ENCODE measurements around the gene DIO3. TPM values are rescaled to one million over a fixed set of nuclear protein-coding genes. Genes with fewer than 3 reads are reported as not detected.

The DIO3 gene
- total and polyA plus RNA-seq, 2 experiments from 2014 or later = 18.4 to 51.1 TPM

- TF ChIP-seq EZH2phosphoT487 (IDR thresholded peaks at IDR 0.05; ENCODE audit: low read depth, severe bottlenecking, unreplicated experiment) (no peak), EZH2 (IDR thresholded peaks at IDR 0.05; ENCODE audit: borderline replicate concordance) (no peak), CTCF (IDR thresholded peaks at IDR 0.05; ENCODE audit: poor library complexity) (no peak)
- Histone ChIP-seq H3K36me3 (replicated peaks; ENCODE audit: insufficient read depth, low read depth) (no peaks in the 10 kb centered on the region), H3K27ac (no peak overlapping the region), H4K20me1 (ENCODE audit: insufficient read depth, poor library complexity, severe bottlenecking) (no peaks in the 10 kb centered on the region), H3K4me2 (no peak overlapping the region), H3K9me2 (replicated peaks; ENCODE audit: insufficient read depth) (no peaks in the 10 kb centered on the region), H3K9me3 (ENCODE audit: low read depth) (no peaks in the 10 kb centered on the region), H2AFZ (no peak overlapping the region), H3K4me3 (no peak overlapping the region), H3K27me3 (no peaks in the 10 kb centered on the region), H3K4me1 (ENCODE audit: insufficient read depth) (no peaks in the 10 kb centered on the region), H3K79me2 (no peaks in the 10 kb centered on the region)
- DNase-seq (ENCODE audit: low spot score) = no peak
- WGBS (ENCODE audit: low lambda C conversion rate, missing lambda C conversion rate) = 100% methylated on average over 1 of the region's 13 CpGs
These were observed 32.2 kb upstream of the DIO3 start for GRCh38 chr14:101529079-101529478.

GRCh38 chr14:101534198-101534597, 27.1 kb upstream of the DIO3 start:
- no peaks in the 10 kb centered on the region for H3K36me3 ChIP-seq (replicated peaks; ENCODE audit: insufficient read depth, low read depth)
- H3K27me3 ChIP-seq = no peaks in the 10 kb centered on the region
- no peak for DNase-seq (ENCODE audit: low spot score)
- H3K79me2 ChIP-seq = no peaks in the 10 kb centered on the region
- H3K9me3 ChIP-seq (ENCODE audit: low read depth) = no peaks in the 10 kb centered on the region
- 89% methylated on average over 4 of the region's 4 CpGs for WGBS (ENCODE audit: low lambda C conversion rate, missing lambda C conversion rate)
- no peak overlapping the region for H3K4me3 ChIP-seq
- no peak for TF ChIP-seq CTCF (IDR thresholded peaks at IDR 0.05; ENCODE audit: poor library complexity)
- TF ChIP-seq EZH2 (IDR thresholded peaks at IDR 0.05; ENCODE audit: borderline replicate concordance) = no peak
- TF ChIP-seq EZH2phosphoT487 (IDR thresholded peaks at IDR 0.05; ENCODE audit: low read depth, severe bottlenecking, unreplicated experiment) = no peak
- no peaks in the 10 kb centered on the region for H4K20me1 ChIP-seq (ENCODE audit: insufficient read depth, poor library complexity, severe bottlenecking)
- H3K4me1 ChIP-seq (ENCODE audit: insufficient read depth) = peaks cover 8% of the 10 kb centered on the region
- no peak overlapping the region for H2AFZ ChIP-seq
- no peaks in the 10 kb centered on the region for H3K9me2 ChIP-seq (replicated peaks; ENCODE audit: insufficient read depth)
- H3K4me2 ChIP-seq = no peak overlapping the region
- no peak overlapping the region for H3K27ac ChIP-seq

GRCh38 chr14:101535232-101535631, 26.1 kb upstream of the DIO3 start:
- DNase-seq (ENCODE audit: low spot score) = peak; percentile 52
- no peaks in the 10 kb centered on the region for H3K9me3 ChIP-seq (ENCODE audit: low read depth)
- 58% methylated on average over 9 of the region's 9 CpGs for WGBS (ENCODE audit: low lambda C conversion rate, missing lambda C conversion rate)
- no peak overlapping the region for H3K4me3 ChIP-seq
- no peaks in the 10 kb centered on the region for H4K20me1 ChIP-seq (ENCODE audit: insufficient read depth, poor library complexity, severe bottlenecking)
- H3K9me2 ChIP-seq (replicated peaks; ENCODE audit: insufficient read depth) = no peaks in the 10 kb centered on the region
- H3K27ac ChIP-seq = peak overlapping the region; percentile 84
- H3K79me2 ChIP-seq = no peaks in the 10 kb centered on the region
- no peaks in the 10 kb centered on the region for H3K36me3 ChIP-seq (replicated peaks; ENCODE audit: insufficient read depth, low read depth)
- H3K4me2 ChIP-seq = no peak overlapping the region
- no peak overlapping the region for H2AFZ ChIP-seq
- H3K4me1 ChIP-seq (ENCODE audit: insufficient read depth) = peaks cover 8% of the 10 kb centered on the region
- H3K27me3 ChIP-seq = no peaks in the 10 kb centered on the region
- TF ChIP-seq CTCF (IDR thresholded peaks at IDR 0.05; ENCODE audit: poor library complexity) (no peak), EZH2 (IDR thresholded peaks at IDR 0.05; ENCODE audit: borderline replicate concordance) (no peak), EZH2phosphoT487 (IDR thresholded peaks at IDR 0.05; ENCODE audit: low read depth, severe bottlenecking, unreplicated experiment) (no peak)
